Dedifferentiated amniotic fluid mesenchymal stem cell (primary cell): ENCODE measurements around the gene ARID5A.
"Not testable (repeated sequence)": the region's sequence is repeated elsewhere in the genome, so short reads cannot be mapped to it uniquely, and the experiment has no call there.

Experiments
- DNase-seq: peaks from one replicate; pipeline ENCODE4 v3.0.0-alpha.2; 2016; ENCODE audit errors: extremely low spot score

Gene ARID5A

GRCh38 chr2:96541398-96542152 is 5.0 kb downstream of the ARID5A start:
- no peak for DNase-seq

GRCh38 chr2:96542357-96542977 is 5.9 kb downstream of the ARID5A start:
- no peak for DNase-seq

- no peak for DNase-seq
Measured at GRCh38 chr2:96546321-96546720, 9.8 kb downstream of the ARID5A start.

- DNase-seq, result no peak
Measured at GRCh38 chr2:96546797-96547196, 10.2 kb downstream of the ARID5A start.

- no peak for DNase-seq
Measured at GRCh38 chr2:96547203-96547641, 10.7 kb downstream of the ARID5A start.

- peak; percentile 72 for DNase-seq
Measured at GRCh38 chr2:96547731-96548171, 11.2 kb downstream of the ARID5A start.

GRCh38 chr2:96548558-96549465 is 12.3 kb downstream of the ARID5A start:
- no peak for DNase-seq

GRCh38 chr2:96549466-96549785 is 12.9 kb downstream of the ARID5A start:
- no peak for DNase-seq

- DNase-seq, result no peak
Measured at GRCh38 chr2:96549967-96550786, 13.6 kb downstream of the ARID5A start.

- no peak for DNase-seq
Measured at GRCh38 chr2:96550787-96551604, 14.4 kb downstream of the ARID5A start.

GRCh38 chr2:96551605-96552314 is 15.2 kb downstream of the ARID5A start:
- no peak for DNase-seq

GRCh38 chr2:96552315-96553175 is 16.0 kb downstream of the ARID5A start:
- no peak for DNase-seq

GRCh38 chr2:96553176-96553956 is 16.8 kb downstream of the ARID5A start:
- no peak for DNase-seq

GRCh38 chr2:96553957-96554292 is 17.4 kb downstream of the ARID5A start:
- not testable (repeated sequence) for DNase-seq

- DNase-seq, result no peak
Measured at GRCh38 chr2:96554293-96555145, 18.0 kb downstream of the ARID5A start.

GRCh38 chr2:96555146-96555610 is 18.6 kb downstream of the ARID5A start:
- DNase-seq, result no peak
